Glutamatergic neuron (in vitro differentiated cells): Measurements from ENCODE around the gene DRD4. TPM values are rescaled to one million over a fixed set of nuclear protein-coding genes. Genes with fewer than 3 reads are reported as not detected.

Source experiments
- DNase-seq: peaks from one replicate; pipeline ENCODE4 v3.0.0; 2022
- H3K27ac Mint-ChIP-seq: one replicate; pipeline ENCODE4 v1.8.0; 2020; ENCODE audit warnings: mild to moderate bottlenecking, mixed read lengths, inconsistent platforms; ENCODE audit not compliant: unreplicated experiment
- H3K27me3 Mint-ChIP-seq: one replicate; pipeline ENCODE4 v1.8.0; 2020; ENCODE audit warnings: mild to moderate bottlenecking, moderate library complexity, mixed read lengths, inconsistent platforms; ENCODE audit not compliant: unreplicated experiment
- H3K36me3 Mint-ChIP-seq: one replicate; pipeline ENCODE4 v1.8.0; 2020; ENCODE audit warnings: mild to moderate bottlenecking, mixed read lengths, inconsistent platforms; ENCODE audit not compliant: unreplicated experiment
- H3K4me1 Mint-ChIP-seq: one replicate; pipeline ENCODE4 v1.8.0; 2020; ENCODE audit warnings: mild to moderate bottlenecking, low read depth, mixed read lengths, inconsistent platforms; ENCODE audit not compliant: unreplicated experiment
- H3K4me3 Mint-ChIP-seq: one replicate; pipeline ENCODE4 v1.8.0; 2020; ENCODE audit warnings: mild to moderate bottlenecking, mixed read lengths, inconsistent platforms; ENCODE audit not compliant: unreplicated experiment
- H3K9me3 Mint-ChIP-seq: one replicate; pipeline ENCODE4 v1.8.0; 2020; ENCODE audit warnings: mild to moderate bottlenecking, moderate library complexity, mixed read lengths, inconsistent platforms; ENCODE audit not compliant: unreplicated experiment
- CTCF ChIP-seq: fragments of 200-600 bp; sonication (generic); IDR thresholded peaks from one replicate; pipeline ENCODE4 v1.5.0; 2021; ENCODE audit not compliant: partially characterized antibody, unreplicated experiment
- total RNA-seq: library from RNA; stranded (reverse); fragmentation: NEBNext Ultra II Directional; extraction: Animal tissue kit (Norgen Biotek cat#: 25700); gene quantifications from one replicate; pipeline ENCODE4 v1.2.1, GENCODE V29; 2021; ENCODE audit not compliant: unreplicated experiment

The DRD4 gene
- total RNA-seq, 1 donor from 2014 or later, result 2.9 TPM

GRCh38 chr11:617912-618682 lies 19.0 kb upstream of the DRD4 start:
- no peak for TF ChIP-seq CTCF
- Mint-ChIP-seq H3K27ac (no peak overlapping the region), H3K9me3 (peaks cover 2% of the 10 kb centered on the region), H3K4me3 (no peak overlapping the region), H3K4me1 (peaks cover 2% of the 10 kb centered on the region), H3K36me3 (no peaks in the 10 kb centered on the region), H3K27me3 (peaks cover 10% of the 10 kb centered on the region)
- DNase-seq, result no peak

- Mint-ChIP-seq H3K36me3 (no peaks in the 10 kb centered on the region), H3K4me1 (peaks cover 2% of the 10 kb centered on the region), H3K4me3 (no peak overlapping the region), H3K27ac (no peak overlapping the region), H3K9me3 (peaks cover 2% of the 10 kb centered on the region), H3K27me3 (peaks cover 10% of the 10 kb centered on the region)
- DNase-seq, result no peak
- no peak for TF ChIP-seq CTCF
Measured at GRCh38 chr11:618856-619627, 18.0 kb upstream of the DRD4 start.

- Mint-ChIP-seq H3K4me1 (no peaks in the 10 kb centered on the region), H3K4me3 (no peak overlapping the region), H3K27me3 (peaks cover 8% of the 10 kb centered on the region), H3K27ac (no peak overlapping the region), H3K9me3 (no peaks in the 10 kb centered on the region), H3K36me3 (no peaks in the 10 kb centered on the region)
- no peak for DNase-seq
- no peak for TF ChIP-seq CTCF
Measured at GRCh38 chr11:619628-620050, 17.4 kb upstream of the DRD4 start.

DNA sequence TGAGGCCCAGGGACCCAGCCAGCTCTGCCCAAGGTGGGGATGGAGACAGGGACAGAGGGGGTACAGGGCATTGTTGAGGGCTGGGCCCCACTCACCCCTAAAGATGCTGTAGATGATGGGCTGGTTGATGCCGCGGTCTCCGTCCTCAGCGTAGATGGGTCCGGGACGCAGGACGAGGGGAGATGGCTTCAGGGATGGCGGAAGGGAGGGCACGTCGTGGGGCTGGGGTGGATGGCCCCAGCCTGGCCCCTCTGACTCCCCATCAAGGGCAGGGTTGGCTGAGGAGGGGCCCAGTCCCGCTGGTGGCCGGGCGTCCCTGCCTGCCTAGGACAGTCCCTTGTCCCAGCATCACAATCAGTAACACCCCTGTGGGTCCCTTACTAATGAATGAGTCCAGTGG lies 16.9 kb upstream of the DRD4 start:
- no peak for DNase-seq
- no peak overlapping the region for H3K27ac Mint-ChIP-seq
- no peak for TF ChIP-seq CTCF
- H3K27me3 Mint-ChIP-seq, result peaks cover 7% of the 10 kb centered on the region
- no peaks in the 10 kb centered on the region for H3K4me1 Mint-ChIP-seq
- no peaks in the 10 kb centered on the region for H3K36me3 Mint-ChIP-seq
- no peaks in the 10 kb centered on the region for H3K9me3 Mint-ChIP-seq
- H3K4me3 Mint-ChIP-seq, result no peak overlapping the region
